ENCODE data around the gene NUCB1.
"Not testable (repeated sequence)": the region's sequence is repeated elsewhere in the genome, so short reads cannot be mapped to it uniquely, and the experiment has no call there.

Gene NUCB1

GRCh38 chr19:48910803-48911202, 10.7 kb downstream of the NUCB1 start:
- no peak overlapping the region for H3K27ac Mint-ChIP-seq
- H3K36me3 Mint-ChIP-seq (ENCODE audit: low read depth) = peaks cover 46% of the 10 kb centered on the region

GRCh38 chr19:48913114-48913889, 13.2 kb downstream of the NUCB1 start:
- no peaks in the 10 kb centered on the region for H3K9me3 Mint-ChIP-seq
- peaks cover 47% of the 10 kb centered on the region for H3K36me3 Mint-ChIP-seq (ENCODE audit: low read depth)
- no peaks in the 10 kb centered on the region for H3K27me3 Mint-ChIP-seq
- no peak overlapping the region for H3K4me3 Mint-ChIP-seq
- no peak overlapping the region for H3K27ac Mint-ChIP-seq
- no peaks in the 10 kb centered on the region for H3K4me1 Mint-ChIP-seq (ENCODE audit: low read depth)

More at GRCh38 chr19:48910803-48911202, 10.7 kb downstream of the NUCB1 start:
- Mint-ChIP-seq H3K27me3 (no peaks in the 10 kb centered on the region), H3K9me3 (no peaks in the 10 kb centered on the region), H3K4me3 (no peak overlapping the region), H3K4me1 (ENCODE audit: low read depth) (no peaks in the 10 kb centered on the region)

GRCh38 chr19:48914181-48914580, 14.1 kb downstream of the NUCB1 start:
- Mint-ChIP-seq H3K9me3 (no peaks in the 10 kb centered on the region), H3K36me3 (ENCODE audit: low read depth) (peaks cover 54% of the 10 kb centered on the region), H3K27me3 (no peaks in the 10 kb centered on the region), H3K4me3 (no peak overlapping the region), H3K27ac (no peak overlapping the region), H3K4me1 (ENCODE audit: low read depth) (no peaks in the 10 kb centered on the region)

- Mint-ChIP-seq H3K9me3 (no peaks in the 10 kb centered on the region), H3K4me3 (no peak overlapping the region), H3K27me3 (no peaks in the 10 kb centered on the region), H3K36me3 (ENCODE audit: low read depth) (peaks cover 53% of the 10 kb centered on the region), H3K27ac (no peak overlapping the region), H3K4me1 (ENCODE audit: low read depth) (no peaks in the 10 kb centered on the region)
These were observed 15.6 kb downstream of the NUCB1 start for GRCh38 chr19:48915757-48916156.

GRCh38 chr19:48918071-48918470, 18.0 kb downstream of the NUCB1 start:
- no peaks in the 10 kb centered on the region for H3K9me3 Mint-ChIP-seq
- H3K27me3 Mint-ChIP-seq = no peaks in the 10 kb centered on the region
- no peak overlapping the region for H3K27ac Mint-ChIP-seq
- no peak overlapping the region for H3K4me3 Mint-ChIP-seq
- no peaks in the 10 kb centered on the region for H3K4me1 Mint-ChIP-seq (ENCODE audit: low read depth)
- peaks cover 42% of the 10 kb centered on the region for H3K36me3 Mint-ChIP-seq (ENCODE audit: low read depth)

GRCh38 chr19:48918801-48919247, 18.7 kb downstream of the NUCB1 start:
- peaks cover 39% of the 10 kb centered on the region for H3K36me3 Mint-ChIP-seq (ENCODE audit: low read depth)

GRCh38 chr19:48919271-48919670, 19.2 kb downstream of the NUCB1 start:
- H3K27ac Mint-ChIP-seq; H3K4me1 Mint-ChIP-seq (ENCODE audit: low read depth); H3K27me3 Mint-ChIP-seq; H3K4me3 Mint-ChIP-seq; H3K9me3 Mint-ChIP-seq: not testable (repeated sequence)
- H3K36me3 Mint-ChIP-seq (ENCODE audit: low read depth) = peaks cover 36% of the 10 kb centered on the region

More at GRCh38 chr19:48918801-48919247, 18.7 kb downstream of the NUCB1 start:
- Mint-ChIP-seq H3K4me1 (ENCODE audit: low read depth) (no peaks in the 10 kb centered on the region), H3K27ac (peak overlapping the region; percentile 40), H3K4me3 (no peak overlapping the region), H3K27me3 (no peaks in the 10 kb centered on the region), H3K9me3 (no peaks in the 10 kb centered on the region)

GRCh38 chr19:48920949-48921348, 20.8 kb downstream of the NUCB1 start:
- Mint-ChIP-seq H3K36me3 (ENCODE audit: low read depth) (peaks cover 28% of the 10 kb centered on the region), H3K27ac (no peak overlapping the region), H3K9me3 (no peaks in the 10 kb centered on the region)

GRCh38 chr19:48921721-48922500, 21.8 kb downstream of the NUCB1 start:
- Mint-ChIP-seq H3K9me3 (no peaks in the 10 kb centered on the region), H3K4me3 (no peak overlapping the region), H3K27me3 (no peaks in the 10 kb centered on the region), H3K4me1 (ENCODE audit: low read depth) (peaks cover 2% of the 10 kb centered on the region), H3K36me3 (ENCODE audit: low read depth) (peaks cover 24% of the 10 kb centered on the region), H3K27ac (no peak overlapping the region)

More at GRCh38 chr19:48920949-48921348, 20.8 kb downstream of the NUCB1 start:
- Mint-ChIP-seq H3K27me3 (no peaks in the 10 kb centered on the region), H3K4me1 (ENCODE audit: low read depth) (no peaks in the 10 kb centered on the region), H3K4me3 (no peak overlapping the region)

- peaks cover 23% of the 10 kb centered on the region for H3K36me3 Mint-ChIP-seq (ENCODE audit: low read depth)
- no peak overlapping the region for H3K27ac Mint-ChIP-seq
- H3K4me1 Mint-ChIP-seq (ENCODE audit: low read depth) = peaks cover 4% of the 10 kb centered on the region
- H3K27me3 Mint-ChIP-seq = no peaks in the 10 kb centered on the region
- H3K4me3 Mint-ChIP-seq = no peak overlapping the region
- no peaks in the 10 kb centered on the region for H3K9me3 Mint-ChIP-seq
These were observed 22.7 kb downstream of the NUCB1 start for GRCh38 chr19:48922548-48923490.

- Mint-ChIP-seq H3K4me3 (no peak overlapping the region), H3K9me3 (no peaks in the 10 kb centered on the region), H3K4me1 (ENCODE audit: low read depth) (peaks cover 4% of the 10 kb centered on the region), H3K27me3 (no peaks in the 10 kb centered on the region), H3K27ac (no peak overlapping the region), H3K36me3 (ENCODE audit: low read depth) (peaks cover 11% of the 10 kb centered on the region)
These were observed 25.2 kb downstream of the NUCB1 start for GRCh38 chr19:48925240-48925843.

GRCh38 chr19:48925890-48926289, 25.8 kb downstream of the NUCB1 start:
- H3K9me3 Mint-ChIP-seq; H3K27ac Mint-ChIP-seq; H3K36me3 Mint-ChIP-seq (ENCODE audit: low read depth); H3K27me3 Mint-ChIP-seq; H3K4me3 Mint-ChIP-seq; H3K4me1 Mint-ChIP-seq (ENCODE audit: low read depth): not testable (repeated sequence)

- no peaks in the 10 kb centered on the region for H3K36me3 Mint-ChIP-seq (ENCODE audit: low read depth)
- H3K4me1 Mint-ChIP-seq (ENCODE audit: low read depth) = peaks cover 4% of the 10 kb centered on the region
- H3K4me3 Mint-ChIP-seq = no peak overlapping the region
- H3K27ac Mint-ChIP-seq = no peak overlapping the region
- no peaks in the 10 kb centered on the region for H3K9me3 Mint-ChIP-seq
- no peaks in the 10 kb centered on the region for H3K27me3 Mint-ChIP-seq
These were observed 26.8 kb downstream of the NUCB1 start for GRCh38 chr19:48926909-48927308.

- not testable (repeated sequence) for H3K27ac Mint-ChIP-seq; H3K27me3 Mint-ChIP-seq; H3K36me3 Mint-ChIP-seq (ENCODE audit: low read depth); H3K4me3 Mint-ChIP-seq; H3K4me1 Mint-ChIP-seq (ENCODE audit: low read depth); H3K9me3 Mint-ChIP-seq
These were observed 27.6 kb downstream of the NUCB1 start for GRCh38 chr19:48927692-48928091.

Data from stimulated activated naive CD8-positive, alpha-beta T cell treated with anti-CD3 and anti-CD28 coated beads, Interleukin-15, Interleukin-2, amounts not matched to agents 100 ng/mL and 50 ng/mL, for 24 hours (primary cell).